PFSK-1 (cell line): Measurements from ENCODE around the gene NSMCE1.

Experiments used
- POLR2AphosphoS5 ChIP-seq: IDR thresholded peaks from 2 replicates; pipeline ENCODE4 v1.6.1; 2012; ENCODE audit warnings: low read depth, mild to moderate bottlenecking, control low read depth, low read length, moderate library complexity
- REST ChIP-seq, 2 experiments: IDR thresholded peaks; 2 replicates each; pipeline versions ENCODE4 v1.6.1 to v1.8.0; 2011 to 2012; ENCODE audit warnings: low read depth in 2 of 2, low read length in 2 of 2, control low read depth in 1 of 2, inconsistent platforms in 1 of 2, mild to moderate bottlenecking in 1 of 2, moderate library complexity in 1 of 2; ENCODE audit not compliant: insufficient read depth in 1 of 2
- SIN3A ChIP-seq: IDR thresholded peaks from 2 replicates; pipeline ENCODE4 v1.6.1; 2012; ENCODE audit warnings: mild to moderate bottlenecking, low read length, moderate library complexity, borderline replicate concordance; ENCODE audit not compliant: insufficient read depth
- TAF1 ChIP-seq: IDR thresholded peaks from 2 replicates; pipeline ENCODE4 v1.6.1; 2012; ENCODE audit warnings: low read length, control low read depth, borderline replicate concordance; ENCODE audit not compliant: insufficient read depth

DNA sequence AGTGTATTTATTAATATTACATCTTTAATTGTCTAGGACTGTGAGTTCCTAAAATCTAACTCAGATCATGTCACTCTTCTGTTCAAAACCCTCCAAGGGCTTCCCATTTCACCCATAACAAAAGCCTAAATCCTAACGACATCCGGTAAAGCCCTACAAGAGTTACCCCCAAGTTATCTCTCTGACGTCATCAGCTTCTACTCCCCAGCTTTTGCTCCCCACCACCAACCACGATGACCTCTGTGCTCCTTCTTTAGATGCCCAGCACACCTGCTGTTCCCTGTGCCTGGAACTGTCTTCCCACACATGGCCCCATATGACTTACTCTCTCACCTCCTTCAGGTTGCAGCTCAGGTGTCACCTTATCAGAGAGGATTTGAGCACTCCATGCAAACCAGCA is 71.6 kb downstream of the NSMCE1 start:
- no peak for TF ChIP-seq SIN3A
- no peak for TF ChIP-seq POLR2AphosphoS5
- TF ChIP-seq REST (IDR thresholded peaks at IDR 0.05; ENCODE audit: insufficient read depth in 1 of 2, low read depth in 2 of 2, low read length in 2 of 2): no peak
- no peak for TF ChIP-seq TAF1
